H1 (cell line): Measurements from ENCODE around the gene UXT. TPM values are rescaled to one million over a fixed set of nuclear protein-coding genes. Genes with fewer than 3 reads are reported as not detected.

Experiments
- CTCF ChIA-PET: fragments of 300-600 bp; sonication (Branson Sonifier 250); formaldehyde crosslinking; loops from one replicate; lab custom pipeline; 2021; ENCODE audit not compliant: partially characterized antibody; lab: Charles Lee
- POLR2A ChIA-PET: fragments of 300-600 bp; sonication (Branson Sonifier 250); formaldehyde crosslinking; loops from one replicate; lab custom pipeline; 2021; ENCODE audit warnings: inconsistent platforms; ENCODE audit not compliant: partially characterized antibody; lab: Charles Lee
- DNase-seq, 2 experiments: peaks; one replicate each; pipeline versions ENCODE4 v3.0.0 to v3.0.0-alpha.2; 2010 to 2022; ENCODE audit warnings: low spot score in 2 of 2, low read depth in 1 of 2, mixed read lengths in 1 of 2
- FAIRE-seq: peaks from 2 replicates; lab custom pipeline; 2011; peaks lifted over from hg19 to GRCh38; lab: Jason Lieb, UNC
- H2AFZ ChIP-seq: 2 replicates; pipeline ENCODE4 v1.8.1; 2012; ENCODE audit warnings: low read length, inconsistent platforms
- H2AK5ac ChIP-seq: 2 replicates; pipeline ENCODE4 v1.6.1; 2013; ENCODE audit warnings: low read depth, low read length
- H2BK120ac ChIP-seq: replicated peaks from 2 replicates; pipeline ENCODE3; 2013; ENCODE audit warnings: low read depth, low read length, inconsistent platforms
- H2BK12ac ChIP-seq: 2 replicates; pipeline ENCODE4 v1.6.1; 2013; ENCODE audit warnings: low read depth, low read length
- H2BK15ac ChIP-seq: 2 replicates; pipeline ENCODE4 v1.6.1; 2013; ENCODE audit warnings: low read length
- H2BK20ac ChIP-seq: 2 replicates; pipeline ENCODE4 v1.6.1; 2013; ENCODE audit warnings: low read length
- H2BK5ac ChIP-seq: 2 replicates; pipeline ENCODE4 v1.6.1; 2013; ENCODE audit warnings: low read depth, low read length
- H3K14ac ChIP-seq: 2 replicates; pipeline ENCODE4 v1.6.1; 2013; ENCODE audit warnings: inconsistent platforms; ENCODE audit not compliant: insufficient read length
- H3K18ac ChIP-seq: 2 replicates; pipeline ENCODE4 v1.6.1; 2013; ENCODE audit warnings: low read length; ENCODE audit errors: extremely low read depth
- H3K23ac ChIP-seq: 2 replicates; pipeline ENCODE4 v1.6.1; 2013; ENCODE audit warnings: inconsistent platforms; ENCODE audit not compliant: insufficient read length
- H3K23me2 ChIP-seq: 2 replicates; pipeline ENCODE4 v1.6.1; 2013; ENCODE audit warnings: low read depth, low read length
- H3K27ac ChIP-seq: 2 replicates; pipeline ENCODE4 v1.6.1; 2011; ENCODE audit warnings: low read depth, low read length, inconsistent platforms
- H3K27me3 ChIP-seq, 4 experiments: replicated peaks in 1 of 4; 1 replicate in 1 of 4; 2 replicates in 3 of 4; pipeline versions ENCODE4 v1.6.1 to v1.8.1; 2011 to 2013; ENCODE audit warnings: low read length in 3 of 4, mild to moderate bottlenecking in 3 of 4, inconsistent platforms in 2 of 4, mixed read lengths in 2 of 4, moderate library complexity in 1 of 4; ENCODE audit not compliant: control insufficient read depth in 3 of 4, insufficient read depth in 3 of 4; ENCODE audit errors: extremely low read depth in 1 of 4
- H3K36me3 ChIP-seq, 4 experiments: 2 replicates each; pipeline versions ENCODE4 v1.6.1 to v1.8.1; 2011 to 2013; ENCODE audit warnings: mild to moderate bottlenecking in 4 of 4, low read length in 3 of 4, moderate library complexity in 2 of 4, control low read depth in 1 of 4, inconsistent platforms in 1 of 4; ENCODE audit not compliant: insufficient read depth in 4 of 4, control insufficient read depth in 2 of 4
- H3K4ac ChIP-seq: replicated peaks from 2 replicates; pipeline ENCODE3; 2013; ENCODE audit warnings: low read length, low read depth, mixed read lengths, inconsistent platforms; ENCODE audit not compliant: insufficient read length
- H3K4me1 ChIP-seq, 4 experiments: replicated peaks in 1 of 4; 1 replicate in 1 of 4; 2 replicates in 3 of 4; pipeline versions ENCODE4 v1.6.1 to v1.8.1; 2011 to 2013; ENCODE audit warnings: low read length in 3 of 4, inconsistent platforms in 2 of 4, mixed read lengths in 1 of 4; ENCODE audit not compliant: insufficient read depth in 4 of 4, control insufficient read depth in 3 of 4
- H3K4me2 ChIP-seq, 2 experiments: 2 replicates each; pipeline versions ENCODE4 v1.6.1 to v1.8.1; 2011 to 2013; ENCODE audit warnings: low read depth in 2 of 2, low read length in 2 of 2, control low read depth in 1 of 2, inconsistent platforms in 1 of 2, mild to moderate bottlenecking in 1 of 2; ENCODE audit not compliant: insufficient read depth in 1 of 2
- H3K4me3 ChIP-seq, 4 experiments: fragments of 200-600, 300-600 bp in 1 of 4; sonication (generic), shearing (Covaris generic), sonication (Bioruptor Twin) in 1 of 4; 2 replicates each; pipeline versions ENCODE4 v1.5.1 to v1.8.1; 2011 to 2016; ENCODE audit warnings: low read length in 4 of 4, low read depth in 3 of 4, control low read depth in 2 of 4, inconsistent platforms in 2 of 4, mild to moderate bottlenecking in 2 of 4, mixed read lengths in 1 of 4, moderate library complexity in 1 of 4; ENCODE audit not compliant: insufficient read depth in 2 of 4; ENCODE audit errors: extremely low read depth in 1 of 4
- H3K56ac ChIP-seq: replicated peaks from 2 replicates; pipeline ENCODE3; 2013; ENCODE audit warnings: low read depth, mild to moderate bottlenecking, mixed read lengths, low read length, inconsistent platforms; ENCODE audit not compliant: insufficient read length
- H3K79me1 ChIP-seq: 2 replicates; pipeline ENCODE4 v1.6.1; 2013; ENCODE audit warnings: low read depth, low read length, control low read depth
- H3K79me2 ChIP-seq, 2 experiments: 2 replicates each; pipeline versions ENCODE4 v1.6.1 to v1.8.1; 2012 to 2013; ENCODE audit warnings: low read length in 2 of 2, mild to moderate bottlenecking in 2 of 2, inconsistent platforms in 1 of 2; ENCODE audit not compliant: insufficient read depth in 2 of 2, control insufficient read depth in 1 of 2
- H3K9ac ChIP-seq, 4 experiments: replicated peaks in 1 of 4; 1 replicate in 1 of 4; 2 replicates in 3 of 4; pipeline versions ENCODE4 v1.6.1 to v1.8.1; 2011 to 2013; ENCODE audit warnings: low read depth in 3 of 4, low read length in 3 of 4, control low read depth in 2 of 4, mild to moderate bottlenecking in 2 of 4, moderate library complexity in 2 of 4, inconsistent platforms in 1 of 4; ENCODE audit errors: extremely low read depth in 1 of 4
- H3K9me3 ChIP-seq, 2 experiments: 2 replicates each; pipeline versions ENCODE4 v1.6.1 to v1.8.1; 2012 to 2013; ENCODE audit warnings: mild to moderate bottlenecking in 2 of 2, moderate library complexity in 2 of 2, control low read depth in 1 of 2, inconsistent platforms in 1 of 2, low read depth in 1 of 2, low read length in 1 of 2, mixed read lengths in 1 of 2; ENCODE audit not compliant: insufficient read depth in 2 of 2
- H4K20me1 ChIP-seq, 2 experiments: replicated peaks in 1 of 2; 2 replicates each; pipeline versions ENCODE3 to v1.8.1; 2011 to 2013; ENCODE audit warnings: inconsistent platforms in 2 of 2, low read length in 2 of 2, mild to moderate bottlenecking in 1 of 2; ENCODE audit not compliant: insufficient read depth in 2 of 2, control insufficient read depth in 1 of 2
- H4K5ac ChIP-seq: 2 replicates; pipeline ENCODE4 v1.6.1; 2013; ENCODE audit warnings: low read length, low read depth, mixed read lengths, inconsistent platforms; ENCODE audit not compliant: insufficient read length
- H4K8ac ChIP-seq: 2 replicates; pipeline ENCODE4 v1.8.0; 2013; ENCODE audit warnings: mild to moderate bottlenecking, moderate library complexity, low read length, inconsistent platforms; ENCODE audit not compliant: insufficient read depth; ENCODE audit errors: extremely low read depth
- H4K91ac ChIP-seq: replicated peaks from 2 replicates; pipeline ENCODE3; 2013; ENCODE audit warnings: low read length, mixed read lengths, inconsistent platforms; ENCODE audit not compliant: insufficient read length
- HDAC2 ChIP-seq, 2 experiments: fragments of 300-600 bp in 1 of 2; sonication (generic) in 1 of 2; IDR thresholded peaks; 2 replicates each; pipeline ENCODE4 v1.6.1; 2011 to 2012; ENCODE audit warnings: low read depth in 2 of 2, low read length in 2 of 2, mild to moderate bottlenecking in 2 of 2, moderate library complexity in 2 of 2, borderline replicate concordance in 1 of 2, inconsistent platforms in 1 of 2
- KDM1A ChIP-seq: fragments of 200-600, 300-600 bp; sonication (generic); IDR thresholded peaks from 2 replicates; pipeline ENCODE4 v1.7.1; 2016; ENCODE audit warnings: mild to moderate bottlenecking, low read length, borderline replicate concordance
- POLR2AphosphoS5 ChIP-seq: IDR thresholded peaks from 2 replicates; pipeline ENCODE4 v1.6.1; 2011; ENCODE audit warnings: low read depth, low read length
- RBBP5 ChIP-seq: IDR thresholded peaks from 2 replicates; pipeline ENCODE4 v1.7.1; 2012; ENCODE audit warnings: low read depth, mild to moderate bottlenecking, inconsistent platforms, low read length, moderate library complexity, borderline replicate concordance
- SP1 ChIP-seq: IDR thresholded peaks from 2 replicates; pipeline ENCODE4 v1.6.1; 2011; ENCODE audit warnings: low read depth, low read length
- SRF ChIP-seq: IDR thresholded peaks from 2 replicates; pipeline ENCODE4 v1.6.1; 2011; ENCODE audit warnings: mild to moderate bottlenecking, low read depth, low read length, moderate library complexity
- TAF7 ChIP-seq: optimal IDR thresholded peaks from 2 replicates; pipeline ENCODE3; 2011; ENCODE audit warnings: low read depth, mild to moderate bottlenecking, inconsistent platforms, low read length, moderate library complexity, borderline replicate concordance
- WGBS, 2 experiments: shearing (Covaris generic) in 1 of 2; methylation state at CpG; one replicate each; pipeline versions ENCODE4 v1.1.6 to v1.1.7; 2013 to 2015; ENCODE audit warnings: low lambda C conversion rate in 2 of 2, mixed read lengths in 2 of 2, inconsistent platforms in 1 of 2, low coverage in 1 of 2, missing lambda C conversion rate in 1 of 2; ENCODE audit not compliant: insufficient replicate concordance in 2 of 2, insufficient coverage in 1 of 2, insufficient read length in 1 of 2; ENCODE audit errors: extremely low coverage in 1 of 2, missing lambda C conversion rate in 1 of 2; 5-methylcytosine and 5-hydroxymethylcytosine counted together
- polyA plus RNA-seq, 7 experiments: library from polyadenylated mRNA; depleted of rRNA in 3 of 7; stranded (reverse) in 5 of 7; unstranded in 2 of 7; fragments of >200 nt in 5 of 7; fragments of 200-250 nt in 2 of 7; gene quantifications; 1 replicate in 5 of 7; 2 replicates in 1 of 7; 4 replicates in 1 of 7; pipeline versions ENCODE4 v1.2.1 to v1.2.3, GENCODE V29; 2011 to 2013; ENCODE audit warnings: missing spikeins in 2 of 7, mixed read lengths in 2 of 7
- total RNA-seq: library from RNA; stranded (reverse); fragmentation: NEBNext Ultra II Directional; extraction: Animal tissue kit (Norgen Biotek cat#: 25700); gene quantifications from 2 replicates; pipeline ENCODE4 v1.2.1, GENCODE V29; 2021
- TF ChIP-seq, protein P1 (sequence below): IDR thresholded peaks from 2 replicates; pipeline ENCODE4 v1.6.1; 2012; ENCODE audit warnings: inconsistent platforms
- TF ChIP-seq, protein P2 (sequence below): IDR thresholded peaks from 2 replicates; pipeline ENCODE4 v1.6.1; 2011; ENCODE audit warnings: low read length, improper control_type of control experiment
- TF ChIP-seq, protein P3 (sequence below): IDR thresholded peaks from 2 replicates; pipeline ENCODE4 v1.6.1; 2011; ENCODE audit warnings: low read depth, mild to moderate bottlenecking, low read length; ENCODE audit not compliant: insufficient read depth

The UXT gene
- total and polyA plus RNA-seq, 2 of the 8 experiments (the other 6 are each of a cell fraction or from before 2014, with no cell fraction given), result 69.4 to 116 TPM

DNA sequence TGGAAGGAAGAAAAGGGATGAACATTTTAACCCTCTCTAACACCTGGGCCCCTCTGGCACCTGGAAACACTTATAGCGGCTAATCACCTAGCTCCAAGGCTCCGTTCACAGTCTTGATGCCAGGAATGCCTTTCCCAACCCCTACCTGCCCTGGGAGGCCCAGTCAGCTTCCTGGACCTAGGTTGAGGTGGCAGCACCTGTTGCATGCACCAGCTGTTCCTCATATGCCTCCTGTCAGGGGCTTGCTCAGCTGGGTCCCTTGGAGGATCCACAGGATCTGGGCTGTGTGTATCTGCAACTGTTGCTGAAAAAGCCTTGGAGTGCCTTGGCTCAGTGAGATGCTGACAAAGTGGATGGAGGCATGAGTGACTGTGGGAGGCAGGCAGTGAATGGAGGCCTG is 33.6 kb downstream of the UXT start:
- no peak overlapping the region for H2BK20ac ChIP-seq
- H4K20me1 ChIP-seq, result peaks cover 0 to 1% of the 10 kb centered on the region in 2 experiments
- H4K8ac ChIP-seq, result no peak overlapping the region
- H3K23me2 ChIP-seq, result no peaks in the 10 kb centered on the region
- no peak overlapping the region for H4K91ac ChIP-seq
- no peak overlapping the region for H3K27ac ChIP-seq
- DNase-seq (no peak), FAIRE-seq (no peak)
- H3K4me1 ChIP-seq, result peaks cover under 1 to 3% (median 2%) of the 10 kb centered on the region in 4 experiments; a peak in 6 of 7 replicates
- H3K27me3 ChIP-seq, result no peaks in the 10 kb centered on the region
- H2BK12ac ChIP-seq, result no peak overlapping the region
- TF ChIP-seq, protein P1, sequence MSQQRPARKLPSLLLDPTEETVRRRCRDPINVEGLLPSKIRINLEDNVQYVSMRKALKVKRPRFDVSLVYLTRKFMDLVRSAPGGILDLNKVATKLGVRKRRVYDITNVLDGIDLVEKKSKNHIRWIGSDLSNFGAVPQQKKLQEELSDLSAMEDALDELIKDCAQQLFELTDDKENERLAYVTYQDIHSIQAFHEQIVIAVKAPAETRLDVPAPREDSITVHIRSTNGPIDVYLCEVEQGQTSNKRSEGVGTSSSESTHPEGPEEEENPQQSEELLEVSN, result no peak
- no peak for TF ChIP-seq HDAC2 (IDR thresholded peaks at IDR 0.05; ENCODE audit: borderline replicate concordance in 1 of 2, low read depth in 2 of 2, low read length in 2 of 2)
- no peak for TF ChIP-seq KDM1A
- TF ChIP-seq, protein P2, sequence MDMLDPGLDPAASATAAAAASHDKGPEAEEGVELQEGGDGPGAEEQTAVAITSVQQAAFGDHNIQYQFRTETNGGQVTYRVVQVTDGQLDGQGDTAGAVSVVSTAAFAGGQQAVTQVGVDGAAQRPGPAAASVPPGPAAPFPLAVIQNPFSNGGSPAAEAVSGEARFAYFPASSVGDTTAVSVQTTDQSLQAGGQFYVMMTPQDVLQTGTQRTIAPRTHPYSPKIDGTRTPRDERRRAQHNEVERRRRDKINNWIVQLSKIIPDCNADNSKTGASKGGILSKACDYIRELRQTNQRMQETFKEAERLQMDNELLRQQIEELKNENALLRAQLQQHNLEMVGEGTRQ, result no peak
- TF ChIP-seq RBBP5, result no peak
- TF ChIP-seq SP1, result no peak
- no peak for TF ChIP-seq POLR2AphosphoS5
- TF ChIP-seq, protein P3, sequence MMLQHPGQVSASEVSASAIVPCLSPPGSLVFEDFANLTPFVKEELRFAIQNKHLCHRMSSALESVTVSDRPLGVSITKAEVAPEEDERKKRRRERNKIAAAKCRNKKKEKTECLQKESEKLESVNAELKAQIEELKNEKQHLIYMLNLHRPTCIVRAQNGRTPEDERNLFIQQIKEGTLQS, result no peak
- no peak for TF ChIP-seq SRF
- TF ChIP-seq TAF7, result no peak
- TF ChIP-seq, all 59 proteins: peak for 0
- ChIA-PET CTCF (interaction anchor here (0.7 to 2.1 kb wide), 7 partner anchors 11 to 61 kb away, joined by 3 to 11 read pairs (median 5); no protein-coding TSS in a partner anchor), POLR2A (interaction anchor here (1.1 to 1.3 kb wide), 3 partner anchors 39 to 57 kb away, joined by 3 to 4 read pairs (median 3); no protein-coding TSS in a partner anchor)
- no peak overlapping the region for H3K18ac ChIP-seq
- no peak overlapping the region for H4K5ac ChIP-seq
- no peak overlapping the region for H3K14ac ChIP-seq
- no peak overlapping the region for H2BK120ac ChIP-seq
- H3K36me3 ChIP-seq, result no peaks in the 10 kb centered on the region
- H2AFZ ChIP-seq, result no peak overlapping the region
- H3K9me3 ChIP-seq, result no peaks in the 10 kb centered on the region
- no peaks in the 10 kb centered on the region for H3K79me2 ChIP-seq
- no peak overlapping the region for H2AK5ac ChIP-seq
- 43% methylated on average over 2 of the region's 2 CpGs; no CpG with 5 or more reads in 1 of the 2 experiments for WGBS, 2 experiments
- no peak overlapping the region for H3K23ac ChIP-seq
- H3K79me1 ChIP-seq, result no peaks in the 10 kb centered on the region
- no peak overlapping the region for H3K4me3 ChIP-seq
- no peak overlapping the region for H3K4me2 ChIP-seq
- H3K4ac ChIP-seq, result no peak overlapping the region
- H2BK5ac ChIP-seq, result no peak overlapping the region
- no peak overlapping the region for H3K56ac ChIP-seq
- H2BK15ac ChIP-seq, result no peak overlapping the region
- no peak overlapping the region for H3K9ac ChIP-seq
